GM03348 (cell line): ENCODE measurements around the gene MOB4.

Source experiments
- DNase-seq: peaks from one replicate; pipeline ENCODE4 v3.0.0; 2012; ENCODE audit warnings: low spot score

The MOB4 gene

GRCh38 chr2:197591339-197592072 lies 75.6 kb downstream of the MOB4 start:
- no peak for DNase-seq

GRCh38 chr2:197596766-197597165 lies 80.9 kb downstream of the MOB4 start:
- no peak for DNase-seq

GRCh38 chr2:197597166-197597565 lies 81.3 kb downstream of the MOB4 start:
- no peak for DNase-seq

- DNase-seq = no peak
Measured at GRCh38 chr2:197598450-197598849, 82.6 kb downstream of the MOB4 start.

- DNase-seq = peak; percentile 45
Measured at GRCh38 chr2:197599285-197599965, 83.6 kb downstream of the MOB4 start.

GRCh38 chr2:197600306-197600705 lies 84.4 kb downstream of the MOB4 start:
- DNase-seq = no peak

GRCh38 chr2:197601726-197602125 lies 85.9 kb downstream of the MOB4 start:
- no peak for DNase-seq
